OCI-LY3 (cell line): ENCODE results near the gene GRIP1.

Experiments used
- H2AFZ ChIP-seq: fragments of 200-600, 300-600 bp; shearing (Covaris generic); 2 replicates; pipeline ENCODE4 v1.6.0; 2014; ENCODE audit warnings: antibody characterized with exemption, low read depth, low read length
- H3K27ac ChIP-seq: fragments of 200-600, 300-600 bp; sonication (generic); 2 replicates; pipeline ENCODE4 v1.5.1; 2014; ENCODE audit warnings: mild to moderate bottlenecking, low read length, moderate library complexity, mixed read lengths
- H3K27me3 ChIP-seq: fragments of 200-600, 300-600 bp; sonication (generic); 2 replicates; pipeline ENCODE4 v1.6.1; 2014; ENCODE audit warnings: low read depth, low read length, mixed read lengths
- H3K36me3 ChIP-seq: fragments of 200-600, 300-600 bp; sonication (generic); replicated peaks from 2 replicates; pipeline ENCODE3; 2014; ENCODE audit warnings: low read depth, low read length, mixed read lengths
- H3K4me1 ChIP-seq: fragments of 300-600, 200-600 bp; sonication (generic); 2 replicates; pipeline ENCODE4 v1.6.1; 2014; ENCODE audit warnings: low read length, mixed read lengths
- H3K4me2 ChIP-seq: fragments of 200-600, 300-600 bp; sonication (generic); 2 replicates; pipeline ENCODE4 v1.6.1; 2014; ENCODE audit warnings: low read length, mixed read lengths
- H3K4me3 ChIP-seq: fragments of 300-600, 200-600 bp; sonication (generic); 2 replicates; pipeline ENCODE4 v1.5.1; 2014; ENCODE audit warnings: antibody characterized with exemption, mild to moderate bottlenecking, low read length, moderate library complexity
- H3K79me2 ChIP-seq: fragments of 300-600, 200-600 bp; shearing (Covaris generic); 2 replicates; pipeline ENCODE4 v1.6.1; 2014; ENCODE audit warnings: mild to moderate bottlenecking, low read length, mixed read lengths
- H3K9ac ChIP-seq: fragments of 300-600, 200-600 bp; shearing (Covaris generic); 2 replicates; pipeline ENCODE4 v1.6.0; 2014; ENCODE audit warnings: mild to moderate bottlenecking, low read length, moderate library complexity
- H3K9me3 ChIP-seq: fragments of 200-600, 300-600 bp; shearing (Covaris generic); 2 replicates; pipeline ENCODE4 v1.6.1; 2014; ENCODE audit warnings: low read length, mixed read lengths; ENCODE audit not compliant: insufficient read depth
- H4K20me1 ChIP-seq: fragments of 200-600, 300-600 bp; sonication (generic); 2 replicates; pipeline ENCODE4 v1.6.1; 2016; ENCODE audit warnings: low read length, mixed read lengths; ENCODE audit not compliant: insufficient read depth
- CTCF ChIP-seq: fragments of 200-600, 300-600 bp; sonication (generic); IDR thresholded peaks from 2 replicates; pipeline ENCODE4 v1.5.1; 2014; ENCODE audit warnings: antibody characterized with exemption, low read length, low read depth
- EZH2phosphoT487 ChIP-seq: fragments of 200-600 bp; shearing (Covaris generic); IDR thresholded peaks from 2 replicates; pipeline ENCODE4 v1.6.1; 2018; ENCODE audit warnings: antibody characterized with exemption, mixed run types, low read depth

Gene GRIP1

GRCh38 chr12:66571361-66571915 lies 107.4 kb downstream of the GRIP1 start:
- Histone ChIP-seq H3K27me3 (0 out of 2 replicates have a peak, but pooled peaks cover 8% of the 10 kb centered on the region), H3K9ac (no peak overlapping the region), H3K4me3 (no peak overlapping the region), H3K4me1 (no peaks in the 10 kb centered on the region), H3K9me3 (no peaks in the 10 kb centered on the region), H3K79me2 (no peaks in the 10 kb centered on the region), H4K20me1 (no peaks in the 10 kb centered on the region), H3K36me3 (no peaks in the 10 kb centered on the region), H3K27ac (no peak overlapping the region), H3K4me2 (no peak overlapping the region), H2AFZ (no peak overlapping the region)
- TF ChIP-seq EZH2phosphoT487 (no peak), CTCF (no peak)

- H3K9me3 ChIP-seq = peaks cover 3% of the 10 kb centered on the region; the same call in 1 of the 2 replicates
- no peaks in the 10 kb centered on the region for H3K79me2 ChIP-seq
- TF ChIP-seq EZH2phosphoT487 (no peak), CTCF (no peak)
- no peak overlapping the region for H3K9ac ChIP-seq
- H3K4me2 ChIP-seq = no peak overlapping the region
- H3K4me3 ChIP-seq = no peak overlapping the region
- H2AFZ ChIP-seq = no peak overlapping the region
- H3K27ac ChIP-seq = no peak overlapping the region
- H4K20me1 ChIP-seq = no peaks in the 10 kb centered on the region
- no peaks in the 10 kb centered on the region for H3K4me1 ChIP-seq
- no peaks in the 10 kb centered on the region for H3K36me3 ChIP-seq
- H3K27me3 ChIP-seq = 0 out of 2 replicates have a peak, but pooled peaks cover 4% of the 10 kb centered on the region
These were observed 115.7 kb downstream of the GRIP1 start for GRCh38 chr12:66563220-66563619.

- Histone ChIP-seq H3K4me2 (no peak overlapping the region), H2AFZ (no peak overlapping the region), H3K9me3 (no peaks in the 10 kb centered on the region), H3K4me3 (no peak overlapping the region), H3K27me3 (no peaks in the 10 kb centered on the region), H3K27ac (no peak overlapping the region), H3K79me2 (no peaks in the 10 kb centered on the region), H4K20me1 (no peaks in the 10 kb centered on the region), H3K9ac (no peak overlapping the region), H3K36me3 (no peaks in the 10 kb centered on the region), H3K4me1 (peaks cover 6% of the 10 kb centered on the region)
- TF ChIP-seq CTCF = no peak
- TF ChIP-seq EZH2phosphoT487 = no peak
These were observed 123.8 kb downstream of the GRIP1 start for GRCh38 chr12:66555113-66555512.

- H2AFZ ChIP-seq = no peak overlapping the region
- H4K20me1 ChIP-seq = no peaks in the 10 kb centered on the region
- H3K9ac ChIP-seq = no peak overlapping the region
These were observed 126.2 kb downstream of the GRIP1 start for GRCh38 chr12:66552716-66553115.

More at GRCh38 chr12:66552716-66553115, 126.2 kb downstream of the GRIP1 start:
- Histone ChIP-seq H3K4me3 (no peak overlapping the region), H3K9me3 (no peaks in the 10 kb centered on the region), H3K79me2 (no peaks in the 10 kb centered on the region), H3K27me3 (no peaks in the 10 kb centered on the region), H3K36me3 (no peaks in the 10 kb centered on the region), H3K27ac (no peak overlapping the region), H3K4me2 (no peak overlapping the region), H3K4me1 (peaks cover 6% of the 10 kb centered on the region)
- TF ChIP-seq CTCF (no peak), EZH2phosphoT487 (no peak)
